NCI-H226 (cell line): ENCODE measurements around the gene ZNF552.

ENCODE experiments used
- DNase-seq: peaks from one replicate; pipeline ENCODE4 v3.0.0-alpha.2; 2015

ZNF552 gene

GRCh38 chr19:57771417-57771816 is 43.3 kb downstream of the ZNF552 start:
- no peak for DNase-seq

GRCh38 chr19:57769345-57770131 is 45.2 kb downstream of the ZNF552 start, which contains the start of gene ZNF586:
Gene ZNF586 (plus strand): TSS chr19:57769676. CDS start chr19:57769843, 167 bp downstream.
- peak; percentile 96 for DNase-seq

- no peak for DNase-seq
Observed at GRCh38 chr19:57759096-57759495, 55.6 kb downstream of the ZNF552 start.

GRCh38 chr19:57757941-57758340 is 56.8 kb downstream of the ZNF552 start:
- DNase-seq = no peak
